Left renal cortex interstitium (tissue), 4 donors: ENCODE data around the gene SIPA1L3. TPM values are rescaled to one million over a fixed set of nuclear protein-coding genes. Genes with fewer than 3 reads are reported as not detected.
A peak's percentile ranks its signal among the peaks of the same experiment; 100 is the strongest.

ENCODE experiments used
- DNase-seq, 4 donors: peaks; one replicate each; pipeline ENCODE4 v3.0.0-alpha.2; 2013; ENCODE audit warnings: low read depth in 4 of 4, low spot score in 2 of 4, missing footprints in 1 of 4
- polyA plus RNA-seq, 4 donors: library from polyadenylated mRNA; unstranded; fragments of 120-200 nt; gene quantifications; one replicate each; pipeline ENCODE4 v1.2.1, GENCODE V29; 2013; ENCODE audit not compliant: insufficient read length in 4 of 4

SIPA1L3 gene
- polyA plus RNA-seq, 4 donors, result 17.3 to 29.4 (median 22.8) TPM

GRCh38 chr19:37991176-37991835 is 84.3 kb downstream of the SIPA1L3 start:
- no peak for DNase-seq

GRCh38 chr19:37991841-37992248 is 84.8 kb downstream of the SIPA1L3 start:
- no peak for DNase-seq

GRCh38 chr19:37992761-37993160 is 85.8 kb downstream of the SIPA1L3 start:
- no peak for DNase-seq

- DNase-seq, result no peak
These were observed 87.8 kb downstream of the SIPA1L3 start for GRCh38 chr19:37994823-37995130.

GRCh38 chr19:37995346-37995745 is 88.3 kb downstream of the SIPA1L3 start:
- DNase-seq, result no peak

- no peak for DNase-seq
These were observed 90.9 kb downstream of the SIPA1L3 start for GRCh38 chr19:37997911-37998344.

GRCh38 chr19:37998801-37999308 is 91.8 kb downstream of the SIPA1L3 start:
- no peak for DNase-seq

GRCh38 chr19:37999309-38000213 is 92.6 kb downstream of the SIPA1L3 start:
- DNase-seq, result no peak

GRCh38 chr19:38001158-38001781 is 94.3 kb downstream of the SIPA1L3 start:
- DNase-seq, result no peak

- DNase-seq, result peak; percentile 58 to 70 (median 66)
These were observed 96.6 kb downstream of the SIPA1L3 start for GRCh38 chr19:38003438-38004185.

GRCh38 chr19:38004186-38004520 is 97.1 kb downstream of the SIPA1L3 start:
- DNase-seq, result no peak

- DNase-seq, result peak; percentile 75 to 91 (median 84)
These were observed 97.7 kb downstream of the SIPA1L3 start for GRCh38 chr19:38004521-38005223.

GRCh38 chr19:38005224-38005614 is 98.2 kb downstream of the SIPA1L3 start:
- DNase-seq, result no peak

GRCh38 chr19:38006361-38007045 is 99.5 kb downstream of the SIPA1L3 start:
- no peak for DNase-seq

GRCh38 chr19:38009650-38010242 is 102.7 kb downstream of the SIPA1L3 start:
- no peak for DNase-seq

GRCh38 chr19:38011426-38011825 is 104.4 kb downstream of the SIPA1L3 start:
- no peak for DNase-seq

- no peak for DNase-seq
These were observed 105.3 kb downstream of the SIPA1L3 start for GRCh38 chr19:38012290-38012689.

GRCh38 chr19:38012944-38013343 is 105.9 kb downstream of the SIPA1L3 start:
- DNase-seq, result no peak

- DNase-seq, result no peak
These were observed 107.0 kb downstream of the SIPA1L3 start for GRCh38 chr19:38013913-38014580.
